HG03457 (cell line): ENCODE measurements around the gene PRLHR.

Experiments used
- ATAC-seq: cut with Tn5 transposase; IDR thresholded peaks from one replicate; pipeline ENCODE4 v1.9.1; 2021; ENCODE audit warnings: moderate number of reproducible peaks; ENCODE audit not compliant: unreplicated experiment

The PRLHR gene

GRCh38 chr10:118564114-118564513 lies 31.3 kb downstream of the PRLHR start:
- no peak for ATAC-seq

GRCh38 chr10:118563373-118563890 lies 32.0 kb downstream of the PRLHR start:
- ATAC-seq: no peak

- ATAC-seq: no peak
These were observed 32.6 kb downstream of the PRLHR start for GRCh38 chr10:118562851-118563250.

GRCh38 chr10:118557946-118558345 lies 37.5 kb downstream of the PRLHR start:
- no peak for ATAC-seq

GRCh38 chr10:118551535-118552100 lies 43.8 kb downstream of the PRLHR start:
- no peak for ATAC-seq

GRCh38 chr10:118547282-118547681 lies 48.2 kb downstream of the PRLHR start:
- no peak for ATAC-seq

GRCh38 chr10:118546479-118546878 lies 49.0 kb downstream of the PRLHR start:
- no peak for ATAC-seq

GRCh38 chr10:118545381-118545780 lies 50.1 kb downstream of the PRLHR start:
- no peak for ATAC-seq

- ATAC-seq: no peak
These were observed 51.0 kb downstream of the PRLHR start for GRCh38 chr10:118544401-118544948.

GRCh38 chr10:118543714-118544400 lies 51.6 kb downstream of the PRLHR start:
- no peak for ATAC-seq

- no peak for ATAC-seq
These were observed 52.7 kb downstream of the PRLHR start for GRCh38 chr10:118542745-118543144.

- no peak for ATAC-seq
These were observed 53.2 kb downstream of the PRLHR start for GRCh38 chr10:118542205-118542604.

- no peak for ATAC-seq
These were observed 53.7 kb downstream of the PRLHR start for GRCh38 chr10:118541718-118542117.
